HG03060 (cell line): ENCODE results near the gene C14orf93.
A peak's percentile ranks its signal among the peaks of the same experiment; 100 is the strongest.

Experiments
- ATAC-seq: cut with Tn5 transposase; IDR thresholded peaks from one replicate; pipeline ENCODE4 v1.9.1; 2021; ENCODE audit warnings: low read depth, moderate number of reproducible peaks; ENCODE audit not compliant: unreplicated experiment

C14orf93 gene

GRCh38 chr14:23009939-23010726 is at the start of gene C14orf93:
Gene C14orf93 (minus strand): TSS chr14:23010143. CDS start chr14:22999023, 11,120 bp downstream.
- ATAC-seq = no peak

GRCh38 chr14:23058654-23059504 is 48.9 kb upstream of the C14orf93 start:
- no peak for ATAC-seq

- ATAC-seq = peak; percentile 47
Observed at GRCh38 chr14:23057757-23058653, 48.1 kb upstream of the C14orf93 start.

GRCh38 chr14:23056956-23057756 is 47.2 kb upstream of the C14orf93 start, which contains the start of gene CDH24:
Gene CDH24 (minus strand): TSS chr14:23057520. CDS start chr14:23055733, 1,787 bp downstream.
- ATAC-seq = no peak

GRCh38 chr14:23056145-23056955 is 46.4 kb upstream of the C14orf93 start:
- ATAC-seq = no peak

GRCh38 chr14:23055621-23056144 is 45.7 kb upstream of the C14orf93 start:
- no peak for ATAC-seq

GRCh38 chr14:23055147-23055550 is 45.2 kb upstream of the C14orf93 start:
- ATAC-seq = no peak

- no peak for ATAC-seq
Observed at GRCh38 chr14:23054000-23054811, 44.3 kb upstream of the C14orf93 start.

- no peak for ATAC-seq
Observed at GRCh38 chr14:23053426-23053825, 43.5 kb upstream of the C14orf93 start.

GRCh38 chr14:23052671-23053070 is 42.7 kb upstream of the C14orf93 start:
- ATAC-seq = no peak

GRCh38 chr14:23052182-23052623 is 42.3 kb upstream of the C14orf93 start:
- ATAC-seq = no peak

- no peak for ATAC-seq
Observed at GRCh38 chr14:23051141-23052057, 41.5 kb upstream of the C14orf93 start.

GRCh38 chr14:23049011-23049410 is 39.1 kb upstream of the C14orf93 start:
- no peak for ATAC-seq

- no peak for ATAC-seq
Observed at GRCh38 chr14:23047751-23048693, 38.1 kb upstream of the C14orf93 start.

- ATAC-seq = no peak
Observed at GRCh38 chr14:23047034-23047634, 37.2 kb upstream of the C14orf93 start.
